Putamen (tissue), 1 donor: ENCODE data around the gene SEMA4D.
"Not testable (repeated sequence)": the region's sequence is repeated elsewhere in the genome, so short reads cannot be mapped to it uniquely, and the experiment has no call there.

Source experiments
- DNase-seq: peaks from one replicate; pipeline ENCODE4 v3.0.0-alpha.2; 2016; ENCODE audit warnings: low spot score

SEMA4D gene

GRCh38 chr9:89384783-89385182 is 113.1 kb downstream of the SEMA4D start:
- DNase-seq = no peak

GRCh38 chr9:89383721-89384300 is 114.1 kb downstream of the SEMA4D start:
- DNase-seq = no peak

GRCh38 chr9:89383030-89383720 is 114.7 kb downstream of the SEMA4D start:
- DNase-seq = no peak

GRCh38 chr9:89382026-89382986 is 115.6 kb downstream of the SEMA4D start:
- no peak for DNase-seq

- no peak for DNase-seq
Observed at GRCh38 chr9:89381308-89381609, 116.7 kb downstream of the SEMA4D start.

GRCh38 chr9:89380437-89381307 is 117.2 kb downstream of the SEMA4D start:
- DNase-seq = no peak

GRCh38 chr9:89379508-89380115 is 118.3 kb downstream of the SEMA4D start:
- no peak for DNase-seq

GRCh38 chr9:89379031-89379430 is 118.9 kb downstream of the SEMA4D start:
- DNase-seq = no peak

GRCh38 chr9:89378541-89378940 is 119.4 kb downstream of the SEMA4D start:
- DNase-seq = no peak

- no peak for DNase-seq
Observed at GRCh38 chr9:89377411-89377810, 120.5 kb downstream of the SEMA4D start.

GRCh38 chr9:89376741-89377351 is 121.1 kb downstream of the SEMA4D start:
- no peak for DNase-seq

GRCh38 chr9:89376286-89376685 is 121.6 kb downstream of the SEMA4D start:
- DNase-seq = no peak

- no peak for DNase-seq
Observed at GRCh38 chr9:89375191-89375760, 122.6 kb downstream of the SEMA4D start.

- no peak for DNase-seq
Observed at GRCh38 chr9:89374176-89374575, 123.7 kb downstream of the SEMA4D start.

GRCh38 chr9:89372979-89373378 is 124.9 kb downstream of the SEMA4D start:
- DNase-seq = no peak

- DNase-seq = no peak
Observed at GRCh38 chr9:89372230-89372816, 125.6 kb downstream of the SEMA4D start.

- not testable (repeated sequence) for DNase-seq
Observed at GRCh38 chr9:89371791-89372190, 126.1 kb downstream of the SEMA4D start.

GRCh38 chr9:89370593-89370992 is 127.3 kb downstream of the SEMA4D start:
- DNase-seq = no peak

- DNase-seq = no peak
Observed at GRCh38 chr9:89368978-89369377, 128.9 kb downstream of the SEMA4D start.

- DNase-seq = no peak
Observed at GRCh38 chr9:89368550-89368949, 129.4 kb downstream of the SEMA4D start.
